Measurements from ENCODE around the gene SLC4A2.
A peak's percentile ranks its signal among the peaks of the same experiment; 100 is the strongest.
"Not testable (repeated sequence)": the region's sequence is repeated elsewhere in the genome, so short reads cannot be mapped to it uniquely, and the experiment has no call there.

Gene SLC4A2

DNA sequence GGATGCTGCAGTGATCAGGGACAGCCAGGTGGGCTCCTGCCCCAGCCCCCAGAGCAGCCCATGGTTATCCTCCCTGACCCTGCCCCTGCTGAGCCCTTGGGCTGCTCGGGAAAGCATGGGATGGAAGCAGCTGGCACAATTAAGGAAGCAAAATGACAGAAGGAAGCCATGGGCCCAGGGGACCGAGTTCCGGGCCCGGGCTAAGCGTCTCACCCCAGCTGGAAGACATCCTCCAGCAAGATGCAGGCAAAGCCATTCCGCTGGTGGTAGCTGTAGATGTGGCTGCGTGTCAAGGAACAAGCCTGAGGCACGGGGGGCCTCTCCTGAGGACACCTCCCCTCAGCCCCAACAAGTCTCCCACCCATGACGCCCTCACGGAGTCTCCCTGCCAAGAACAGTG, 36.2 kb upstream of the SLC4A2 start:
- WGBS (ENCODE audit: insufficient coverage) = 93% methylated on average over 10 of the region's 10 CpGs
- no peak for DNase-seq
- peaks cover 5 to 34% (median 15%) of the 10 kb centered on the region in 5 experiments for H3K27me3 ChIP-seq (replicated peaks in 2 of 5; ENCODE audit: control insufficient read depth in 4 of 5, insufficient read depth in 5 of 5, low read length in 4 of 5)
- peaks cover 0 to 23% (median 19%) of the 10 kb centered on the region in 4 experiments for H3K4me1 ChIP-seq (ENCODE audit: control extremely low read depth in 1 of 4, control insufficient read depth in 4 of 4, insufficient read depth in 4 of 4, low read length in 3 of 4)
- no peak overlapping the region for H3K4me3 ChIP-seq (ENCODE audit: control insufficient read depth in 1 of 7, extremely low read depth in 1 of 7, insufficient read depth in 4 of 7, low read depth in 2 of 7, low read length in 6 of 7)
- H3K36me3 ChIP-seq (ENCODE audit: control insufficient read depth in 4 of 4, insufficient read depth in 4 of 4, low read length in 3 of 4) = no peaks in the 10 kb centered on the region
- H3K9me3 ChIP-seq (ENCODE audit: control extremely low read depth in 1 of 5, control insufficient read depth in 4 of 5, insufficient read depth in 2 of 5, low read depth in 1 of 5, low read length in 4 of 5) = no peaks in the 10 kb centered on the region
- H3K27ac ChIP-seq (ENCODE audit: insufficient read depth in 1 of 2, low read depth in 1 of 2, low read length in 2 of 2, poor library complexity in 1 of 2, severe bottlenecking in 2 of 2) = no peak overlapping the region
- POLR2A ChIA-PET = interaction anchor here (0.6 kb wide), 1 partner anchor 24 kb away, joined by 5 read pairs; no protein-coding TSS in a partner anchor
- CTCF ChIA-PET = interaction anchor here (1.1 to 6.9 kb wide), 4 partner anchors 13 to 89 kb away, joined by 4 to 61 read pairs (median 4); no protein-coding TSS in a partner anchor

DNA sequence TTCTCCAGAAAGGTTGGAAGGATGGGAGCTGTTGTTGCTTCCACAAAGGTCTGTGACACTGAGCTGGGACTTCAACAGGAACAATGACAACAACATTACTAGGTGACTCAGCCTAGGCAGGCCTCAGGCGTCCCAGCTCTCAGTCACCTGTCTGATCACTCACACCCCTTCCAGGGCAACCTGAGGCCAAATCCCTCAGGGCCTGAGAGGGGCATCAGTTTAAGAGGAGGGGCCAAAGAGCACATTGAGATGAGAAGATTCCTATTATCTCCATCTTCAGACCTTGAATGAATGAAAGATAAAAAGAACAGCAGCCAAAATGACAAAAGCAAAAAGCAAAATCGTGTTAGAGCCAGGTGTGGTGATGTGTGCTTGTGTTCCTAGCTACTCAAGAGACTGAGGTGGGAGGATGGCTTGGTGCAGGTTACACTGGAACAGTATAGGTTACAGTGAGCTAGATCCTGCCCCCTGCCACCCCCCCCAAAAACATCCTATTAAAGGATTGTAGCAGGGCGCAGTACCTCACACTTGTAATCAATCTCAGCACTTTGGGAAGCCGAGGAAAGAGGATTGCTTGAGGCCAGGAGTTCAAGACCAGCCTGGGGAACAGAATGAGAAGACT, 34.8 kb upstream of the SLC4A2 start, which contains the start of gene ATG9B:
Gene ATG9B (minus strand): TSS at position 60 of the 622 bp plus-strand sequence. CDS start 71 bp downstream, outside the sequence.
- DNase-seq = no peak
- no peaks in the 10 kb centered on the region for H3K36me3 ChIP-seq (ENCODE audit: control insufficient read depth in 4 of 4, insufficient read depth in 4 of 4, low read length in 3 of 4)
- no peaks in the 10 kb centered on the region for H3K9me3 ChIP-seq (ENCODE audit: control extremely low read depth in 1 of 5, control insufficient read depth in 4 of 5, insufficient read depth in 2 of 5, low read depth in 1 of 5, low read length in 4 of 5)
- 82% methylated on average over 3 of the region's 4 CpGs for WGBS (ENCODE audit: insufficient coverage)
- no peak within 1 kb of the TSS for H3K4me3 ChIP-seq (ENCODE audit: control insufficient read depth in 1 of 7, extremely low read depth in 1 of 7, insufficient read depth in 4 of 7, low read depth in 2 of 7, low read length in 6 of 7)
- ChIA-PET CTCF (interaction anchor here (0.7 to 6.9 kb wide), 5 partner anchors 10 to 86 kb away, joined by 3 to 61 read pairs (median 4); no protein-coding TSS in a partner anchor), POLR2A (no interaction called here)
- no peak within 1 kb of the TSS for H3K27ac ChIP-seq (ENCODE audit: insufficient read depth in 1 of 2, low read depth in 1 of 2, low read length in 2 of 2, poor library complexity in 1 of 2, severe bottlenecking in 2 of 2)
- H3K27me3 ChIP-seq (replicated peaks in 2 of 5; ENCODE audit: control insufficient read depth in 4 of 5, insufficient read depth in 5 of 5, low read length in 4 of 5) = peaks cover 5 to 23% (median 12%) of the 10 kb centered on the region in 5 experiments
- peaks cover 7 to 18% (median 14%) of the 10 kb centered on the region in 4 experiments for H3K4me1 ChIP-seq (ENCODE audit: control extremely low read depth in 1 of 4, control insufficient read depth in 4 of 4, insufficient read depth in 4 of 4, low read length in 3 of 4)

DNA sequence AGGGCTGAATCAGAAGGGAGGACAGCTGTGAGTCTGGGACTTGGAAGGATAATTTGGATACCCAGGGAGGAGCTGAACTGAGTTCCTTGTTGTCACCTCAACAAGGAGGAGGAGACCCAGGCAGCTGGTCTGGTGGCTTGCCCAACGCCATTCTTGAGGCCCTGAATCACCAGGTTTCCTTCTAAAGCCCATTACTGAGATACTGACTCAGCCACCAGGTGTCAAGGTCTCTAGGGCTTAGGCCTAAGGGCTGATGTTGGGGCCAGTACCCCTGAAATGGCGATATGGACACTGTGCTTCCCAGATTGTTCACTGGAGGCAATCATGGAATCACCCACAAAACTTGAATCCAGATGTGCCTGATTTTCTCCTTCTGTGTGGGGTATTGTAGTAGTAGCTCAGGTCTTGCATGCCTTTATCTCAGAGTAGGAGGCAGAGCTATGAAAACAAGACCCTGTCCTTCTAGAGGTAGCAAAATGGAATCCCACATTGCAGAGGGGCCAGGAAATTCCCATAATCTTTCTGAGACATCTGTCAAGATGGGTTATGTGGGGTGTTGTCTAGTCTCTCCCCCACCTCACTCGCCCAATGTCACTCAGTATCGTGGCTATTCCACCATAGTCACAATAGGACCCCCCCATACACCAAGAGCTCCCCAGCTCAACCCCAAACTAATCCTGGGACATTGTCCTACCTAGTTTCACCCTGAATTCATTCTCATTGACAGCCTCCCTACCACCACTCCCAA, 33.3 kb upstream of the SLC4A2 start:
- no peaks in the 10 kb centered on the region for H3K9me3 ChIP-seq (ENCODE audit: control extremely low read depth in 1 of 5, control insufficient read depth in 4 of 5, insufficient read depth in 2 of 5, low read depth in 1 of 5, low read length in 4 of 5)
- H3K4me3 ChIP-seq (ENCODE audit: control insufficient read depth in 1 of 7, extremely low read depth in 1 of 7, insufficient read depth in 4 of 7, low read depth in 2 of 7, low read length in 6 of 7) = no peak overlapping the region
- ChIA-PET POLR2A (no interaction called here), CTCF (interaction anchor here (1.0 to 6.9 kb wide), 4 partner anchors 8 to 47 kb away, joined by 3 to 61 read pairs (median 4); no protein-coding TSS in a partner anchor)
- DNase-seq = no peak
- 95% methylated on average over 2 of the region's 4 CpGs for WGBS (ENCODE audit: insufficient coverage)
- H3K4me1 ChIP-seq (ENCODE audit: control extremely low read depth in 1 of 4, control insufficient read depth in 4 of 4, insufficient read depth in 4 of 4, low read length in 3 of 4) = peaks cover 7 to 18% (median 14%) of the 10 kb centered on the region in 4 experiments
- peaks cover 0 to under 1% (median 0%) of the 10 kb centered on the region in 4 experiments for H3K36me3 ChIP-seq (ENCODE audit: control insufficient read depth in 4 of 4, insufficient read depth in 4 of 4, low read length in 3 of 4)
- H3K27ac ChIP-seq (ENCODE audit: insufficient read depth in 1 of 2, low read depth in 1 of 2, low read length in 2 of 2, poor library complexity in 1 of 2, severe bottlenecking in 2 of 2) = peak overlapping the region in 1 of 2 experiments; percentile 10
- H3K27me3 ChIP-seq (replicated peaks in 2 of 5; ENCODE audit: control insufficient read depth in 4 of 5, insufficient read depth in 5 of 5, low read length in 4 of 5) = peaks cover 0 to 8% (median 2%) of the 10 kb centered on the region in 5 experiments

DNA sequence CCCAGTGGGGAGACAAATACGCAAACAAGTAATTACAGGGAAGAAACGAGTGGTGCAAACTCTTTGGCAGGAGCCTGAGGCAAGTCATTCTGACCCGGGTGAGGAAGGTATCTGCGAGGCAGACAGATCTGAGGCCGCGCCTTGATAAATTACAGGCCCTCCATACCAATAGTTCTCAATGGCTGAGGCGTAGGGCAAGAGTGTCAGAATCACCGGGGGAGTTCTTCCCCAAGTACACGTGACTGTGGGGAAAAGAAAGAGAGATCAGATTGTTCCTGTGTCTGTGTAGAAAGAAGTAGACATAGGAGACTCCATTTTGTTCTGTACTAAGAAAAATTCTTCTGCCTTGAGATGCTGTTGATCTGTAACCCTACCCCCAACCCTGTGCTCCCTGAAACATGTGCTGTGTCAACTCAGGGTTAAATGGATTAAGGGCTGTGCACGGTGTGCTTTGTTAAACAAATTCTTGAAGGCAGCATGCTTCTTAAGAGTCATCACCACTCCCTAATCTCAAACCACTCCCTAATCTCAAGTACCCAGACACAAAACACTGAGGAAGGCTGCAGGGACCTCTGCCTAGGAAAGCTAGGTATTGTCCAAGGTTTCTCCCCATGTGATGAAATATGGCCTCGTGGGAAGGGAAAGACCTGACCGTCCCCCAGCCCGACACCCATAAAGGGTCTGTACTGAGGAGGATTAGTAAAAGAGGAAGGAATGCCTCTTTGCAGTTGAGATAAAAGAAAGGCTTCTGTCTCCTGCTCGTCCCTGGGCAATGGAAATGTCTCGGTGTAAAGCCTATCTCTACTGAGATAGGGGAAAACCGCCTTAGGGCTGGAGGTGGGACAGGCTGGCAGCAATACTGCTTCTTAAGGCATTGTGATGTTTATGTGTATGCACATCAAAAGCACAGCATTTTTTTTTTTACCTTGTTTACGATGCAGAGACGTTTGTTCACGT, 32.3 kb upstream of the SLC4A2 start:
- not testable (repeated sequence) for H3K27me3 ChIP-seq (replicated peaks in 2 of 5; ENCODE audit: control insufficient read depth in 4 of 5, insufficient read depth in 5 of 5, low read length in 4 of 5); H3K36me3 ChIP-seq (ENCODE audit: control insufficient read depth in 4 of 4, insufficient read depth in 4 of 4, low read length in 3 of 4); H3K9me3 ChIP-seq (ENCODE audit: control extremely low read depth in 1 of 5, control insufficient read depth in 4 of 5, insufficient read depth in 2 of 5, low read depth in 1 of 5, low read length in 4 of 5)
- WGBS (ENCODE audit: insufficient coverage) = 54% methylated on average over 11 of the region's 19 CpGs
- ChIA-PET POLR2A (interaction anchor here (1.2 to 1.5 kb wide), 2 partner anchors 9 to 12 kb away, joined by 4 to 7 read pairs; no protein-coding TSS in a partner anchor), CTCF (interaction anchor here (1.2 to 6.9 kb wide), 5 partner anchors 9 to 84 kb away, joined by 3 to 61 read pairs (median 8); no protein-coding TSS in a partner anchor)
- peak in 1 of 3 donors; percentile 63 for DNase-seq
- Histone ChIP-seq H3K4me3 (ENCODE audit: control insufficient read depth in 1 of 7, extremely low read depth in 1 of 7, insufficient read depth in 4 of 7, low read depth in 2 of 7, low read length in 6 of 7) (peak overlapping the region in 5 of 7 experiments; percentile 72 to 90 (median 87)), H3K27ac (ENCODE audit: insufficient read depth in 1 of 2, low read depth in 1 of 2, low read length in 2 of 2, poor library complexity in 1 of 2, severe bottlenecking in 2 of 2) (peak overlapping the region in 1 of 2 experiments; percentile 89), H3K4me1 (ENCODE audit: control extremely low read depth in 1 of 4, control insufficient read depth in 4 of 4, insufficient read depth in 4 of 4, low read length in 3 of 4) (peaks cover 7 to 18% (median 14%) of the 10 kb centered on the region in 4 experiments)

DNA sequence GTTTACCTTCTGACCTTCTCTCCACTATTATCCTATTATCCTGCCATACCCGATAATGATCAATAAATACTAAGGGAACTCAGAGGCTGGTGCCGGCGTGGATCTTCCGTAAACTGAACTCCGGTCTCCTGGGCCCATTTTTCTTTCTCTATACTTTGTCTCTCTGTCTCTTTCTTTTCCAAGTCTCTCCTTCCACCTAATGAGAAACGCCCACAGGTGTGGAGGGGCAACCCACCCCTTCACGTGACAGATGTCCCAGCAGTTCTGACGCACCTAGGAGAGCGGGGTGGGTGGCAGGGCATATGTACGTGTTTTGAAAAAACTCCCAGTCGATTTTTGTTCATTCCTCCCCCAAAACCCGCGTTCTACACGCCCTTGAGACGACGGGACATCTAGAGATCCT, 31.7 kb upstream of the SLC4A2 start:
- peak overlapping the region; percentile 72 to 90 (median 84) for H3K4me3 ChIP-seq (ENCODE audit: control insufficient read depth in 1 of 7, extremely low read depth in 1 of 7, insufficient read depth in 4 of 7, low read depth in 2 of 7, low read length in 6 of 7)
- H3K4me1 ChIP-seq (ENCODE audit: control extremely low read depth in 1 of 4, control insufficient read depth in 4 of 4, insufficient read depth in 4 of 4, low read length in 3 of 4) = peaks cover 7 to 18% (median 14%) of the 10 kb centered on the region in 4 experiments
- not testable (repeated sequence) for H3K9me3 ChIP-seq (ENCODE audit: control extremely low read depth in 1 of 5, control insufficient read depth in 4 of 5, insufficient read depth in 2 of 5, low read depth in 1 of 5, low read length in 4 of 5); H3K27me3 ChIP-seq (replicated peaks in 2 of 5; ENCODE audit: control insufficient read depth in 4 of 5, insufficient read depth in 5 of 5, low read length in 4 of 5); DNase-seq; H3K36me3 ChIP-seq (ENCODE audit: control insufficient read depth in 4 of 4, insufficient read depth in 4 of 4, low read length in 3 of 4)
- ChIA-PET POLR2A (interaction anchor here (1.1 to 1.5 kb wide), 5 partner anchors 10 to 56 kb away, joined by 3 to 7 read pairs (median 4); partner anchors contain the start of genes FASTK and TMUB1), CTCF (interaction anchor here (0.9 to 5.9 kb wide), 8 partner anchors 9 to 83 kb away, joined by 3 to 39 read pairs (median 6); partner anchors contain the start of gene SLC4A2)
- 4% methylated on average over 14 of the region's 16 CpGs for WGBS (ENCODE audit: insufficient coverage)
- peak overlapping the region; percentile 47 to 89 for H3K27ac ChIP-seq (ENCODE audit: insufficient read depth in 1 of 2, low read depth in 1 of 2, low read length in 2 of 2, poor library complexity in 1 of 2, severe bottlenecking in 2 of 2)

Measured in common myeloid progenitor, CD34-positive (primary cell).